Suprapubic skin (tissue), 4 donors: ENCODE measurements around the gene LDHAL6B. TPM values are rescaled to one million over a fixed set of nuclear protein-coding genes. Genes with fewer than 3 reads are reported as not detected.
A peak's percentile ranks its signal among the peaks of the same experiment; 100 is the strongest.

ENCODE experiments used
- DNase-seq, 2 donors: peaks; one replicate each; pipeline ENCODE4 v3.0.0-alpha.2; 2019; ENCODE audit warnings: low spot score in 2 of 2
- H3K27ac ChIP-seq: fragments of 200-600 bp; sonication (generic); one replicate; pipeline ENCODE4 v1.5.1; 2019
- H3K27me3 ChIP-seq: fragments of 200-600 bp; sonication (generic); one replicate; pipeline ENCODE4 v1.5.1; 2019
- H3K36me3 ChIP-seq: fragments of 200-600 bp; sonication (generic); one replicate; pipeline ENCODE4 v1.5.1; 2019
- H3K4me1 ChIP-seq: fragments of 200-600 bp; sonication (generic); one replicate; pipeline ENCODE4 v1.5.1; 2019
- H3K4me3 ChIP-seq: fragments of 200-600 bp; sonication (generic); one replicate; pipeline ENCODE4 v1.5.1; 2019; ENCODE audit warnings: mild to moderate bottlenecking
- H3K9me3 ChIP-seq: fragments of 200-600 bp; sonication (generic); one replicate; pipeline ENCODE4 v1.5.1; 2019
- CTCF ChIP-seq, 2 donors: fragments of 200-600 bp in 1 of 2; fragments of 450-650 bp in 1 of 2; sonication (generic) in 1 of 2; IDR thresholded peaks; one replicate each; pipeline ENCODE4 v1.5.1; 2016 to 2019; ENCODE audit warnings: antibody characterized with exemption in 2 of 2, mild to moderate bottlenecking in 1 of 2, moderate library complexity in 1 of 2
- EP300 ChIP-seq: sonication (generic); formaldehyde crosslinking; IDR thresholded peaks from one replicate; pipeline ENCODE4 v1.6.1; 2017; ENCODE audit warnings: antibody characterized with exemption
- POLR2A ChIP-seq, 2 donors: fragments of 450-650 bp; IDR thresholded peaks; one replicate each; pipeline ENCODE4 v1.6.1; 2017; ENCODE audit warnings: antibody characterized with exemption in 2 of 2, mild to moderate bottlenecking in 2 of 2, moderate library complexity in 2 of 2
- POLR2AphosphoS5 ChIP-seq, 3 donors: sonication (generic); formaldehyde crosslinking; IDR thresholded peaks; one replicate each; pipeline ENCODE4 v1.6.1; 2017; ENCODE audit warnings: antibody characterized with exemption in 3 of 3
- WGBS: methylation state at CpG from one replicate; pipeline ENCODE4 v1.1.5; 2018; 5-methylcytosine and 5-hydroxymethylcytosine counted together
- total RNA-seq, 4 donors: library from RNA; depleted of rRNA; stranded (reverse); fragments of >200 nt; gene quantifications; one replicate each; pipeline ENCODE4 v1.1.0, GENCODE V29; 2016

Gene LDHAL6B
- total RNA-seq, 4 donors from 2014 or later: not detected

GRCh38 chr15:59251001-59251845, 44.6 kb downstream of the LDHAL6B start:
- WGBS: 58% methylated on average over 7 of the region's 7 CpGs
- TF ChIP-seq POLR2A (IDR thresholded peaks at IDR 0.05): no peak
- TF ChIP-seq EP300: no peak
- no peak for TF ChIP-seq CTCF (IDR thresholded peaks at IDR 0.05)
- no peak for TF ChIP-seq POLR2AphosphoS5 (IDR thresholded peaks at IDR 0.05)
- H3K36me3 ChIP-seq: peaks cover 10% of the 10 kb centered on the region
- H3K4me3 ChIP-seq: no peak overlapping the region
- no peaks in the 10 kb centered on the region for H3K9me3 ChIP-seq
- DNase-seq: no peak
- H3K27ac ChIP-seq: no peak overlapping the region
- peaks cover 11% of the 10 kb centered on the region for H3K4me1 ChIP-seq
- H3K27me3 ChIP-seq: no peaks in the 10 kb centered on the region

- peaks cover 10% of the 10 kb centered on the region for H3K36me3 ChIP-seq
- H3K9me3 ChIP-seq: no peaks in the 10 kb centered on the region
- H3K27ac ChIP-seq: no peak overlapping the region
- DNase-seq: no peak
- no peak overlapping the region for H3K4me3 ChIP-seq
- no peaks in the 10 kb centered on the region for H3K27me3 ChIP-seq
- peaks cover 11% of the 10 kb centered on the region for H3K4me1 ChIP-seq
- WGBS: 93% methylated on average over 5 of the region's 5 CpGs
- no peak for TF ChIP-seq EP300
- no peak for TF ChIP-seq POLR2A (IDR thresholded peaks at IDR 0.05)
- TF ChIP-seq POLR2AphosphoS5 (IDR thresholded peaks at IDR 0.05): no peak
- TF ChIP-seq CTCF (IDR thresholded peaks at IDR 0.05): no peak
Measured at GRCh38 chr15:59252137-59252536, 45.5 kb downstream of the LDHAL6B start.

GRCh38 chr15:59255680-59256336, 49.2 kb downstream of the LDHAL6B start:
- Histone ChIP-seq H3K4me3 (no peak overlapping the region), H3K27ac (no peak overlapping the region), H3K4me1 (peaks cover 5% of the 10 kb centered on the region), H3K27me3 (no peaks in the 10 kb centered on the region), H3K36me3 (peaks cover 10% of the 10 kb centered on the region), H3K9me3 (no peaks in the 10 kb centered on the region)
- no peak for DNase-seq
- TF ChIP-seq EP300 (no peak), POLR2A (IDR thresholded peaks at IDR 0.05) (no peak), POLR2AphosphoS5 (IDR thresholded peaks at IDR 0.05) (no peak), CTCF (IDR thresholded peaks at IDR 0.05) (no peak)
- 71% methylated on average over 7 of the region's 7 CpGs for WGBS

GRCh38 chr15:59256482-59256881, 49.8 kb downstream of the LDHAL6B start:
- H3K36me3 ChIP-seq: peaks cover 10% of the 10 kb centered on the region
- H3K4me1 ChIP-seq: peaks cover 5% of the 10 kb centered on the region
- H3K27ac ChIP-seq: peak overlapping the region; percentile 29
- no peaks in the 10 kb centered on the region for H3K27me3 ChIP-seq
- TF ChIP-seq POLR2A (IDR thresholded peaks at IDR 0.05): no peak
- no peak for TF ChIP-seq CTCF (IDR thresholded peaks at IDR 0.05)
- no peak for TF ChIP-seq POLR2AphosphoS5 (IDR thresholded peaks at IDR 0.05)
- no peak for TF ChIP-seq EP300
- no peak overlapping the region for H3K4me3 ChIP-seq
- WGBS: 50% methylated on average over 8 of the region's 8 CpGs
- H3K9me3 ChIP-seq: no peaks in the 10 kb centered on the region
- no peak for DNase-seq

- Histone ChIP-seq H3K4me1 (peaks cover 5% of the 10 kb centered on the region), H3K27me3 (no peaks in the 10 kb centered on the region), H3K36me3 (peaks cover 10% of the 10 kb centered on the region), H3K4me3 (no peak overlapping the region), H3K9me3 (no peaks in the 10 kb centered on the region), H3K27ac (peak overlapping the region; percentile 29)
- 72% methylated on average over 4 of the region's 4 CpGs for WGBS
- no peak for TF ChIP-seq POLR2AphosphoS5 (IDR thresholded peaks at IDR 0.05)
- no peak for TF ChIP-seq CTCF (IDR thresholded peaks at IDR 0.05)
- TF ChIP-seq POLR2A (IDR thresholded peaks at IDR 0.05): no peak
- no peak for TF ChIP-seq EP300
- DNase-seq: no peak
Measured at GRCh38 chr15:59257140-59257539, 50.5 kb downstream of the LDHAL6B start.
